Caco-2 (cell line): Measurements from ENCODE around the gene ANTXR2. TPM values are rescaled to one million over a fixed set of nuclear protein-coding genes. Genes with fewer than 3 reads are reported as not detected.

Experiments
- BruUV-seq: library from RNA; stranded (reverse); fragments of 400-500 nt; replicated peaks from 2 replicates; lab custom pipeline; 2021; lab: Mats Ljungman, UMichigan
- CTCF ChIA-PET: fragments of 300-600 bp; sonication (Branson Sonifier 250); formaldehyde crosslinking; loops from one replicate; lab custom pipeline; 2022; ENCODE audit warnings: antibody characterized with exemption; lab: Charles Lee
- POLR2A ChIA-PET: fragments of 300-600 bp; sonication (Branson Sonifier 250); formaldehyde crosslinking; loops from one replicate; lab custom pipeline; 2022; ENCODE audit warnings: antibody characterized with exemption; lab: Charles Lee
- DNase-seq, 2 experiments: peaks; one replicate each; pipeline versions ENCODE4 v3.0.0 to v3.0.0-alpha.2; 2020 to 2022
- H3K27me3 ChIP-seq: replicated peaks from 2 replicates; pipeline ENCODE4 v1.6.0; 2011; ENCODE audit warnings: low read length; ENCODE audit not compliant: control insufficient read depth, insufficient read depth
- H3K36me3 ChIP-seq: 2 replicates; pipeline ENCODE4 v1.5.1; 2011; ENCODE audit warnings: low read length; ENCODE audit not compliant: control insufficient read depth, insufficient read depth
- H3K4me1 ChIP-seq: fragments of 250-450 bp; sonication (Bioruptor Pico); 2 replicates; pipeline ENCODE4 v1.5.1; 2020; ENCODE audit warnings: mild to moderate bottlenecking
- H3K4me3 ChIP-seq: 2 replicates; pipeline ENCODE4 v1.5.1; 2011; ENCODE audit warnings: low read depth, mild to moderate bottlenecking, control low read depth, low read length
- H3K9me3 ChIP-seq: fragments of 250-450 bp; sonication (Bioruptor Pico); 2 replicates; pipeline ENCODE4 v1.5.1; 2020; ENCODE audit warnings: mild to moderate bottlenecking, moderate library complexity
- H3K27ac Mint-ChIP-seq: one replicate; pipeline ENCODE4 v1.8.0; 2022; ENCODE audit warnings: mixed read lengths; ENCODE audit not compliant: unreplicated experiment
- H3K27me3 Mint-ChIP-seq: one replicate; pipeline ENCODE4 v1.8.0; 2022; ENCODE audit warnings: mixed read lengths; ENCODE audit not compliant: insufficient read depth, unreplicated experiment
- H3K36me3 Mint-ChIP-seq: one replicate; pipeline ENCODE4 v1.8.0; 2022; ENCODE audit warnings: mild to moderate bottlenecking, mixed read lengths; ENCODE audit not compliant: insufficient read depth, unreplicated experiment
- H3K4me1 Mint-ChIP-seq: one replicate; pipeline ENCODE4 v1.8.0; 2022; ENCODE audit warnings: low read depth, mixed read lengths; ENCODE audit not compliant: unreplicated experiment
- H3K4me3 Mint-ChIP-seq: one replicate; pipeline ENCODE4 v1.8.0; 2022; ENCODE audit warnings: mild to moderate bottlenecking, moderate library complexity, mixed read lengths; ENCODE audit not compliant: unreplicated experiment
- H3K9me3 Mint-ChIP-seq: one replicate; pipeline ENCODE4 v1.8.0; 2022; ENCODE audit warnings: mixed read lengths; ENCODE audit not compliant: unreplicated experiment
- intact Hi-C: fragments of 100-400 bp; cut with micrococcal nuclease; formaldehyde crosslinking; loops from one replicate; pipeline ENCODE4 v1.10.0; 2022; ENCODE audit not compliant: unreplicated experiment
- total RNA-seq: library from RNA; stranded (reverse); gene quantifications from 2 replicates; pipeline ENCODE4 v1.2.3, GENCODE V29; 2022
- TF ChIP-seq, protein P1 (sequence below), 2 experiments: fragments of 200-600 bp in 1 of 2; IDR thresholded peaks; 1 replicate in 1 of 2; 2 replicates in 1 of 2; pipeline versions ENCODE4 v1.5.1 to v1.8.0; 2011 to 2022; ENCODE audit warnings: antibody characterized with exemption in 1 of 2, control low read depth in 1 of 2, inconsistent platforms in 1 of 2, low read depth in 1 of 2, low read length in 1 of 2, mild to moderate bottlenecking in 1 of 2, moderate library complexity in 1 of 2; ENCODE audit not compliant: insufficient read depth in 1 of 2, severe bottlenecking in 1 of 2, unreplicated experiment in 1 of 2

Gene ANTXR2
- total RNA-seq, 1 experiment from 2014 or later: 1.4 TPM

DNA sequence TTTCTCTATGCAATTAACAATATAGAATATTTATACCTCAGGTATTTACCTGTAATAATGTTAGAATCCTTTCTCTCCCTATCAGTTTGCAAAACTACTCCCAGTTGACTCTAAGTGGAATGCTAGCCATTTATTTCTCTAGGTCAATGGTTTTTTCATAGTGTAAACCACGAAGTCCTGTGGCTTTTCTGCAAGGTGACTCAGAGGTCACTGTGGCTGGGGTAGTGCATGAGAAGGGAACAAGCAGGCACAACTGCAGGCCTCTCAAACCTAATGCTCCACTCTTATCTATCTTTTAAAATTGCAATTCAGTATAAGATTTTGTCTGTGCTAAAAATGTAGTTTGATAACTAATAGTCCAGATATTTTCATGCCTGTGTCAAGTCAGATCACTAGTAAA is 159.4 kb downstream of the ANTXR2 start:
- Histone ChIP-seq H3K4me1 (no peaks in the 10 kb centered on the region), H3K36me3 (no peaks in the 10 kb centered on the region), H3K4me3 (no peak overlapping the region), H3K9me3 (no peaks in the 10 kb centered on the region), H3K27me3 (no peaks in the 10 kb centered on the region)
- ChIA-PET POLR2A (no interaction called here), CTCF (no interaction called here)
- no peak overlapping the region for H3K4me3 Mint-ChIP-seq
- TF ChIP-seq, protein P1, sequence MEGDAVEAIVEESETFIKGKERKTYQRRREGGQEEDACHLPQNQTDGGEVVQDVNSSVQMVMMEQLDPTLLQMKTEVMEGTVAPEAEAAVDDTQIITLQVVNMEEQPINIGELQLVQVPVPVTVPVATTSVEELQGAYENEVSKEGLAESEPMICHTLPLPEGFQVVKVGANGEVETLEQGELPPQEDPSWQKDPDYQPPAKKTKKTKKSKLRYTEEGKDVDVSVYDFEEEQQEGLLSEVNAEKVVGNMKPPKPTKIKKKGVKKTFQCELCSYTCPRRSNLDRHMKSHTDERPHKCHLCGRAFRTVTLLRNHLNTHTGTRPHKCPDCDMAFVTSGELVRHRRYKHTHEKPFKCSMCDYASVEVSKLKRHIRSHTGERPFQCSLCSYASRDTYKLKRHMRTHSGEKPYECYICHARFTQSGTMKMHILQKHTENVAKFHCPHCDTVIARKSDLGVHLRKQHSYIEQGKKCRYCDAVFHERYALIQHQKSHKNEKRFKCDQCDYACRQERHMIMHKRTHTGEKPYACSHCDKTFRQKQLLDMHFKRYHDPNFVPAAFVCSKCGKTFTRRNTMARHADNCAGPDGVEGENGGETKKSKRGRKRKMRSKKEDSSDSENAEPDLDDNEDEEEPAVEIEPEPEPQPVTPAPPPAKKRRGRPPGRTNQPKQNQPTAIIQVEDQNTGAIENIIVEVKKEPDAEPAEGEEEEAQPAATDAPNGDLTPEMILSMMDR (IDR thresholded peaks at IDR 0.05; ENCODE audit: insufficient read depth in 1 of 2, low read depth in 1 of 2, low read length in 1 of 2, severe bottlenecking in 1 of 2, unreplicated experiment in 1 of 2): no peak
- H3K9me3 Mint-ChIP-seq: no peaks in the 10 kb centered on the region
- no peaks in the 10 kb centered on the region for H3K27me3 Mint-ChIP-seq
- BruUV-seq: no TSS peak
- no peaks in the 10 kb centered on the region for H3K36me3 Mint-ChIP-seq
- no peaks in the 10 kb centered on the region for H3K4me1 Mint-ChIP-seq
- no peak overlapping the region for H3K27ac Mint-ChIP-seq
- no peak for DNase-seq
- intact Hi-C loops: loop anchor here (10.0 kb wide), 1 partner anchor 1141 kb away; no protein-coding TSS in a partner anchor

DNA sequence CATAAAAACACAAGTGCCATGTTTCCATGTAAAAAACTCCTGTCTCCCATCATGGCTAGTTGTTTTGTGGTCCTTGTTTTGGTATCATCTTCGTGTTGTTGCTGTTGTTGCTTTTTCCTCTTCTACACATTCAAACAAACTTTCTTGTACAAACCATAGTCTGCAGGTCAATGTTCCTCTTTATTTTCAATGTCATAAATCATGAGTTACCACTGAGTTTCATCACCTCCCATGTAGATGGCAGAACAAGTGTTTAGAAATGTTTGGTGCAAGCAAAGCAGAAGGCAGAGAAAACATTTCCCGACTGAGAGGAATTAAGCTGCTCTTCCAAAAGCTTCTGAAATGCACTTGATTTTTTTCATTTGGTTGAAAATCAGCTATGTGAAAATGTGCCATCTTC is 166.0 kb downstream of the ANTXR2 start:
- H3K36me3 ChIP-seq: no peaks in the 10 kb centered on the region
- no peaks in the 10 kb centered on the region for H3K9me3 ChIP-seq
- no peaks in the 10 kb centered on the region for H3K4me1 ChIP-seq
- Mint-ChIP-seq H3K4me3 (no peak overlapping the region), H3K27me3 (no peaks in the 10 kb centered on the region), H3K36me3 (no peaks in the 10 kb centered on the region), H3K9me3 (no peaks in the 10 kb centered on the region), H3K27ac (no peak overlapping the region), H3K4me1 (no peaks in the 10 kb centered on the region)
- BruUV-seq: no TSS peak
- H3K4me3 ChIP-seq: no peak overlapping the region
- no peaks in the 10 kb centered on the region for H3K27me3 ChIP-seq
- TF ChIP-seq, protein P1 (IDR thresholded peaks at IDR 0.05; ENCODE audit: insufficient read depth in 1 of 2, low read depth in 1 of 2, low read length in 1 of 2, severe bottlenecking in 1 of 2, unreplicated experiment in 1 of 2): no peak
- intact Hi-C loops: no loop called here
- CTCF ChIA-PET: no interaction called here
- POLR2A ChIA-PET: no interaction called here
- DNase-seq: no peak

DNA sequence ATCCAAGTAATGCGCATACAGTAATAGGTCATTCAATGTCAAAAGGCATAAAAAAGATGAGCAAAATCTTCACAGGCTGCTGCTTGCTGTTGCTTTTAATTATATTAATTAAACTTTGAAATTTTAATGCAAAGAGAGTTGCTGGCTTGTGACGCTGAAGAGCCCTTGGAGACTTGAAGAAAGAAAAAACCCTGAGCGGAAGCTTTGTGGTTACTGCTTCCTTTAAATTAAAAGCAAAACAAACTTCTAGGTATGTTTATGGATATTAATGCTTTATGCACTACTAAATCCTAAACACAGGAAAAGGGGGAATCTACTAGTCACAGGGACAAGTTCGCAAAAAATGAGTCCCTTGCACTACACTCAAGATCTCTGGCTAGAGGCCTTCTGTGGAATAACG is 166.7 kb downstream of the ANTXR2 start:
- TF ChIP-seq, protein P1 (IDR thresholded peaks at IDR 0.05; ENCODE audit: insufficient read depth in 1 of 2, low read depth in 1 of 2, low read length in 1 of 2, severe bottlenecking in 1 of 2, unreplicated experiment in 1 of 2): no peak

More for the DNA sequence above, 166.7 kb downstream of the ANTXR2 start:
- Histone ChIP-seq H3K4me3 (no peak overlapping the region), H3K4me1 (no peaks in the 10 kb centered on the region), H3K9me3 (no peaks in the 10 kb centered on the region), H3K27me3 (no peaks in the 10 kb centered on the region), H3K36me3 (no peaks in the 10 kb centered on the region)
- POLR2A ChIA-PET: no interaction called here
- intact Hi-C loops: no loop called here
- Mint-ChIP-seq H3K4me1 (no peaks in the 10 kb centered on the region), H3K9me3 (no peaks in the 10 kb centered on the region), H3K4me3 (no peak overlapping the region), H3K27me3 (no peaks in the 10 kb centered on the region), H3K36me3 (no peaks in the 10 kb centered on the region), H3K27ac (no peak overlapping the region)
- no TSS peak for BruUV-seq
- CTCF ChIA-PET: no interaction called here
- no peak for DNase-seq
